HG02938 (cell line): Measurements from ENCODE around the gene BCKDK.
"Not testable (repeated sequence)": the region's sequence is repeated elsewhere in the genome, so short reads cannot be mapped to it uniquely, and the experiment has no call there.

Experiments
- ATAC-seq: cut with Tn5 transposase; IDR thresholded peaks from one replicate; pipeline ENCODE4 v1.9.1; 2021; ENCODE audit warnings: mild to moderate bottlenecking, moderate library complexity; ENCODE audit not compliant: unreplicated experiment

BCKDK gene

DNA sequence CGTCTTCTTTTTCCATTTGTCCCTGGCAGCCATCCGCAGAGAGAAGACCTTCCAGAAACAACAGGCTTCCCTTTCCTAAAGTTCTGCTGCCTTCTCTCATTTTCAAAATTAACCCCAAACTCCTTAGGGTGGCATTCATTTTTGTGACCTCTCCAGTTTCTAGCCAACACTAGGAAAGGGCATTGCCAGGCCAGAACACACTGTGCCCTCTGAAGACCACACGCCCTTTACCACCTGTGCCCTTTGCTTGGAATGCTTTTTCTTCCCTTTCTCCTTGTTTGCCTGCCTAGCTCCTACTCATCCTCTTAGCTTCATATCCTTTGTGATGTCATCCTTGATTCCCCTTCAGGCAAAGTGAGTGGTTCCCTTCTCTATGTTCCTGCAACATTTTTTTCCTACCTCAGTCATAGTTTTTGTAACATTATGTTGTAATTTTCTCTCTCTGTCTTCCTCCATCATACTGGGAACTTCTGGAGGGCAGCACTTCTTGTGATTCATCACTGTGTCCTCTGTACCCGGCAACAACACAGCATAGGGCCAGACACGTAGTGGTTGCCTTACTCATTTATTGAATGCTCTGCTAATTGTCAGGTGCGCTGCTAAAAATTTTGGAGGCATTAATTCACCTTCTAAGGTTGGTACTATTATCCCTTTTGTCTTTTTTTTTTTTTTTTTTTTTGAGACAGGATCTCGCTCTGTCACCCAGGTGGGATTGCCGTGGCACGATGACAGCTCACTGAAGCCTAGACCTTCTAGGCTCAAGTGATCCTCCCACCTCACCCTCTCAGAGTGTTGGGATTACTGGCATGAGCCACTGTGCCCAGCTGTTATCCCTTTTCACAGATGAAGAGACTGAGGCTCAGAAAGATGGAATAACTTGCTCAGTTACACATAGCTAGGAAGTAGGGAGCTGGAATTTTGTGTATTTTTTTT is 10.3 kb downstream of the BCKDK start:
- no peak for ATAC-seq

DNA sequence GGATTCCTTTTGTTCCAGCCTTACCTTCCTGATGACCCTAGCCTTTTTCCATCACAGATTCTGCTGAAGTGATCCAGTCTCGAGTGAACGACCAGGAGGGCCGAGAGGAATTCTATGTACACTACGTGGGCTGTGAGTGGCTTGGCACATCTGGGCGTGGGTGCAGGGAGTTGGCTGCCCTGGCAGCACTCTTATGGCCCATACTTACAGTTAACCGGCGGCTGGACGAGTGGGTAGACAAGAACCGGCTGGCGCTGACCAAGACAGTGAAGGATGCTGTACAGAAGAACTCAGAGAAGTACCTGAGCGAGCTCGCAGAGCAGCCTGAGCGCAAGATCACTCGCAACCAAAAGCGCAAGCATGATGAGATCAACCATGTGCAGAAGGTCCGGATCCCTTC is 11.9 kb downstream of the BCKDK start:
- ATAC-seq: no peak

DNA sequence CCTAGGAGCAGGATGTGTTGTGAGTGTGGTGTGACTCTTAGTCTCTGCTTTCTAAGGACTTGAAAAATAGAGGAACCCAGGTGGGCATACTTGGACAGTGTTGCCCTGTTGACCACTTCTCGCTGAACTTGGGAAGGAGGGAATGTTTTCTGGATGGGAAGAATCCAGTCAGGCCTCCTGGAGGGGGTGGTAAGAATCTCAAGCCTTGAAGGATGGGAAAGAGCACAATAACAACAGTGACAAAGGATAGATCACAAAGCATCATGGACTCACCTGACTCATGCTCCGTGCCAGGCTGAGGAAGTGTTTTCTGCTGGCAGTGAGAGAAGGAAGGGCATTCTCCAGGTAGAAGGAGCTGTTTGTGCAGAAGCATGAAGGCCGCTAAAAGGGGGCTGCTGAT is 17.7 kb downstream of the BCKDK start:
- ATAC-seq: no peak

DNA sequence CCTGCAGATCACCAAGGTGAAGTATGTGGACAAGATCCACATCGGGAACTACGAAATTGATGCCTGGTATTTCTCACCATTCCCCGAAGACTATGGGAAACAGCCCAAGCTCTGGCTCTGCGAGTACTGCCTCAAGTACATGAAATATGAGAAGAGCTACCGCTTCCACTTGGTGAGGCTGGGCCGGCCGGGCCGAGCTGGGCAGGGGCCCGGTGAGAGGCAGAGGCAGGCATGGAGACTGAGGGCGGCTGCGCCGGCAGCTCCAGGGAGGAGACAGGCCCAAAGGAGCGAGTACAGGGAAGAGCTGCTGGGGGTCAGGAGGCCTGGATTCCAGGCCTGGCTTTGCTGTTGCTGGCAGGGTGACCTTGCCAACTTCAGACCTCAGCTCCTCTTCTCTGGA is 19.0 kb downstream of the BCKDK start:
- no peak for ATAC-seq

DNA sequence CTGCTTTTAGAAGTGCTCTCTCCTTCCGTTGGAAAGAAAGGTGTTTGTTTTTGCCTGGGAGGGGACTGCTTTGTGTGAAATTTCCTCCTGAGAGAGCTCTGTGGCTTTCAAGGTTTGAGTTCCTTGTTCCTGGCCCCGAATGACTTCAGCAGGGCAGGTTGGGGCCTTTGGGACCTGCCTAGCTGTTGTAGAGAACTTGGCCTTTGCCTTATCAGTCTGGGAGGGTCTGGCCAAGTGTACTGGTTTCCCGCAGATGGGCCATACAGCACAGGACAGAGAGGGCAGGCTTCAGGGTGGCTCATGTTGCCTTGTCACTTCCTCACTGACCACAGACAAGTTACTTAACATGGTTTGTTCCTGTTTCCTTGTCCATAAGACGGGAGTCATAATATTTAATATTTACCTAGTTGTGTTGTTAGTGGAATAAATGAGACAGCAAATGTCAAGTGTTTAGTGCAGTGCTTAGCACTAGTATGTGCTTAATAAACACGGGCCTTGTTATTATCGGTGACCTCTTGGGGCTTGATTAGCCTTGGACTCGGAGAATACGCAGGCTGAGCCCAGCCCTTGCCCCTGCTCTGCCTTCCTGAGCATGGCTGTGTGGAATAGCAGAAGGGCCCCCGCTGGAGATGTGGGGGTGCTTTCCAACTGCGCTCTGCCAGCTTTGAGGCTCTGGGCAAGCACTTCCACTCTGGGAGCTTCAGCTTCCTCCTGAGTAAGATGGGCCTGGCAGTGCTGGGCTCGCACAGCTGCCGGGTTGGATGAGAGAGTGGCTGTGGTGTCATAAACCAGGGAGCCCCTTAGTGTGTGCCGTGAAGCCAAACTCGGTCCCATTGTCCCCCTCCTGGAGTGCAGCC is 20.8 kb downstream of the BCKDK start:
- ATAC-seq: no peak

DNA sequence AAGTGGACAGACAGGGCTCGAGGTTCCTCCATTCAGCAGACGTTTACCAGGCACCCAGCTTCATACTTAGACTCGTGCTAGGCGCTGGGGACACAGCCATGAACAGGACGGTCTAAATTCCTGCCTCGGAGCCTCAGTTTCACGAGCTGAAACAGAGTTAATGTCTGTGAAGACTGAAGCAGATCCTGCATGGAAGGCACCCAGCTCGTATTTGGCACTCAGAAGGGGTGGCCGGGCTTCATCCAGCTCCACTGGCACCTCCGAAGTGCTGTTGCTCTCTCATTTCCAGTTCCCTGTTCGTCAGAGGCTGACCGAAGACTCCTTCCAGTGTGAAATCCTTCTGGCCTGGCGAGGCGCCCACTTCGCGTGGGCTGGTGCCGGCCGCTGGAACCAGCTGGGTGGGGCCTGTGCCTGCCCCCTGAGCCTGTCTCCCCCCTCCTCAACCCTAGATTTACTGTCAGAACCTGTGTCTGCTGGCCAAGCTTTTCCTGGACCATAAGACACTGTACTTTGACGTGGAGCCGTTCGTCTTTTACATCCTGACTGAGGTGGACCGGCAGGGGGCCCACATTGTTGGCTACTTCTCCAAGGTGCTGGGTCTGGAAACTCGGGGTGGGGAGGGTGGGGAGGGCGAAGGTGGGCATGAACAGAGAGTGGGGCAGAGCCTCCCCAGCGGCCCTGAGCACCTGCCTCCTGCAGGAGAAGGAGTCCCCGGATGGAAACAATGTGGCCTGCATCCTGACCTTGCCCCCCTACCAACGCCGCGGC is 21.6 kb downstream of the BCKDK start:
- ATAC-seq: no peak

DNA sequence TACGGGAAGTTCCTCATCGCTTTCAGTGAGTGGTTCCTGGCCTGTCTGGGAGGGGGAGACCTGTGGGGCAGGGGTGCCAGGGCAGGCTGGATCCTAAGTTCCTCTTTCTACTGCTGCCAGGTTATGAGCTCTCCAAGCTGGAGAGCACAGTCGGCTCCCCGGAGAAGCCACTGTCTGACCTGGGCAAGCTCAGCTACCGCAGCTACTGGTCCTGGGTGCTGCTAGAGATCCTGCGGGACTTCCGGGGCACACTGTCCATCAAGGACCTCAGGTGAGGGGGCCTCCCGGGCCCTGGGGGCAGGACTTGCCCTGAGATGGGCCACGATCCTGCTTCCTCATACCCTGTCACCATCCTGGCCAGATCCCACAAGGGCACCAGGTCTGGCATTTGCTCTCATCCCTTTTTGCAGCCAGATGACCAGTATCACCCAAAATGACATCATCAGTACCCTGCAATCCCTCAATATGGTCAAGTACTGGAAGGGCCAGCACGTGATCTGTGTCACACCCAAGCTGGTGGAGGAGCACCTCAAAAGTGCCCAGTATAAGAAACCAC is 22.2 kb downstream of the BCKDK start:
- ATAC-seq: no peak

DNA sequence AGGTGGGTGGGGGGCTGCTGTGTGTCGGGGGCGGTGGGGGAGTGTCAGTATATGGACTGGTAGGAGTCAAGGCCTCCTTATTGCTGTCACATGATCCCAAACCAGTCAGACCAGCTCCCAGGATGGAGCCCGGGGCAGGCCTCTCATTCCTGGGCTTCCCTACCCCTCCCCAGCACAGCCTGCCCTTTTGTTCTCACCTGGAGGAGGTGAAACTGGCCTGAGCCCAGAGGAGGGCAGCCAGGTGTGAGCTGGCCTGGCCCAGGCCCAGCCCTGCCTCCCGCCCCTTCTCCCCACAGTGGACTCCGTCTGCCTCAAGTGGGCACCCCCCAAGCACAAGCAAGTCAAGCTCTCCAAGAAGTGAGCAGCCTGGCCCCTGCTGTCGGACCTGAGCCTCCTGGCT is 22.7 kb downstream of the BCKDK start:
- no peak for ATAC-seq

DNA sequence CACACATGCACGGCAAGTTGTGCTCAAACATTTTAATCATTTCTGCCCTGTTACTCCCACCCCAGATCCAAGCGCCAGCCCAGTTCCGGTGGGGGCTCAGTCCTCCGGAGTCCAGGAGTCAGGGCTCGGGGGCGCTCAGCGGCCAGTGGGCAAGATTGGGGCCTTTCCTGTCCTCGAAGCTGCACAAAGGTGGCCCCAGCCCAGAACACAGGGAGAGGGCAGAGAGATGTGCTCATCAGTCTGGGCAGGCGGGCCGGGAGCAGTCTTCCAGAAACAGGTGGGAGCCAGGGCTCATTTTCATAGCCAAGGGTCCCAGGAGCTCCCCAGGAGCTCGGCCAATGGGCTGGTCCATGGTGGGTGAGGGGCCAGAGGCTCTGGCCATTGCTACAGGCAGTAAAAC is 23.2 kb downstream of the BCKDK start:
- no peak for ATAC-seq

DNA sequence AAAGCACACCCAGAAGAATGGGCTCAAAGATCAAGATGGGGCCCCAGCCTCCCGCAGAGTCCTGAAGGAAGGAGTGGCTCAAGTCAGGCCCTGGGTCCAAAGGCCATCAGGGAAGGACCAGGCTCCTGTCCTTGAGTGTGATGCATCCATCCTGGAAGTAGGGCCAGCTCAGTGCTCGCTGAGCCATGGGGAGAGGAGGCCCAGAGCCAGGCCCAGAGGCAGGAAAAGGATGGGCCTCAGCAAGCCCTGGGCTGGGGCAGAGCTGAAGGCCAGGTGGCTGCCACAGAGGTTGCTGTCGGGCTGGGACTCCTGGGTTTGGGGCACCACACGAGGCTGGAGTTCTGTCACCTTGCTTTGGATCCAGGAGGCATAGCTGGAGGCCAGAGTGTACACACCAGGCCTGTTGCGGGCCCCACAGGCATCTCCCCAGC is 23.7 kb downstream of the BCKDK start:
- ATAC-seq: no peak

DNA sequence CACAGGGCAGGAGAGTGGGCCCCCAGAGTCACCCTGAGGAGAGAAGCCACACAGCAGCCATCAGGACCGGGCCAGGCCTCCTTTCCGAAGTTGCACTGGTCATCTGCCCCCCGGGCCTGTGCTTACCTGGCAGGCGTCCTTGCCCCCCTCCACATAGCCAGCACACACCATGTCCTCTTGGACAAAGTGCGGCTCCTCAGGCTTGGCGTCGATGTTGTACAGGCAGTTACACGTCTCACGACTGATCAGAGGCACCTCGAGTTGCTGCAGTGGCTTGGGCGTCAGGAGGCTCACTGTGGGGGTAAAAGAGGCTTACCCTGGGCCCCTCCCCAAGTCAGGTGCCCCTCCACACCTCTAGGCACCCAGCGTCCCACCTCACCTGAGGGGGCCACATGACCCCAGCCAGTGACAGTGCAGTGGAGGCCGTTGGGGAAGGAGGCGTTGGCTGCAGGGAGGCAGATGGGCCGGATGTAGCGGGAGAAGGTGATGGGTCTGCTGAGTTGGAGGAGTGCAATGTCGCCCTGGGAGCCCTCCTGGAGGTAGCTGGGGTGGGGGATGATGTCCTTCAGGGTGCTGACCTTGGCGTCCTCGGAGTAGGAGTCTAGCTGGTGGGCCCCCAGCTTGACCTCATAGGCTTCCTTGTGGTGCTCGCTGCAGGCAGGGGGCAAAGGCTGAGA is 24.3 kb downstream of the BCKDK start:
- no peak for ATAC-seq

DNA sequence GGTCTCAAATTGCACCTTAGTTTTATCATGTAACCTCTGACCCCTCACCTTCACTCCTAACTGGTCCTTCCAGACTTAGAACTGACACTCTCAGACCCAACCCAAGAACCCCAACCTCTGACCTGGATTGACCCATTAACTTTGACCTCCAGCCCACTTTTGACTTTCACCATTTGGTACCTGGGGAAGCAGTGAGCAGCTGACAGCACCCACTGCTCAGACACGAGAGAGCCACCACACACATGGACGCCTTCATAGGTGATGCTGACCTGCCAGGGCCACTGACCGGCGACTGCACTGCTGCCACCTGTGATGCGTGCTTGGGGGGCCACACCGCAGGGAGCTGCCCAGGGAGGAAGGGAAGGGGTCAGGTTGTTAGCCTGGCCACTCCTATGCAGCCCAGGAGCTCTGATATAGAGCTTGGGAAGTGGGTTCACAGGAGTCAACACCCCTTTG is 24.9 kb downstream of the BCKDK start:
- no peak for ATAC-seq

DNA sequence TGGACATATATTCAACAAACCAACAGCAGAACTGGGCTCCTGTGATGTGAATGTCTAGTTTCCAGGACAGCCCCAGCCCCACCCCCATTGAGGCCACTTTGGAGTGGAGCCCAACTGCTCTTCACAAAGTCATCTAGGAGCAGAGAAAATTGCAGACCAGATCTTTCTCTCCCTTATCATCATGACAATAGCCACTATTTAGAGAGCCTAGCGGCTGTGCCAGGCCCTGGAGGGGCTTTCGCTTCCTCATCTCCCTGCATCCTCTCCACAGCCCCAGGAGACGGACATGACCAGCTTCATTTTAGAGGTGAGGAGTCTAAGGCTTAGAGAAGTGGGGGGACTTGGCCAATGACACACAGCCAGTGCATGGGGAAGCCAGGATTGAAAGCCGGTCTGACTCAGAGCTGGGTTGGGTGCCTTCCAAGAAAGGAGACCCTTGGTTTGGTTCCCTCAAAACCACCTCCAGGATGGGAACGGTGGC is 25.9 kb downstream of the BCKDK start:
- no peak for ATAC-seq

DNA sequence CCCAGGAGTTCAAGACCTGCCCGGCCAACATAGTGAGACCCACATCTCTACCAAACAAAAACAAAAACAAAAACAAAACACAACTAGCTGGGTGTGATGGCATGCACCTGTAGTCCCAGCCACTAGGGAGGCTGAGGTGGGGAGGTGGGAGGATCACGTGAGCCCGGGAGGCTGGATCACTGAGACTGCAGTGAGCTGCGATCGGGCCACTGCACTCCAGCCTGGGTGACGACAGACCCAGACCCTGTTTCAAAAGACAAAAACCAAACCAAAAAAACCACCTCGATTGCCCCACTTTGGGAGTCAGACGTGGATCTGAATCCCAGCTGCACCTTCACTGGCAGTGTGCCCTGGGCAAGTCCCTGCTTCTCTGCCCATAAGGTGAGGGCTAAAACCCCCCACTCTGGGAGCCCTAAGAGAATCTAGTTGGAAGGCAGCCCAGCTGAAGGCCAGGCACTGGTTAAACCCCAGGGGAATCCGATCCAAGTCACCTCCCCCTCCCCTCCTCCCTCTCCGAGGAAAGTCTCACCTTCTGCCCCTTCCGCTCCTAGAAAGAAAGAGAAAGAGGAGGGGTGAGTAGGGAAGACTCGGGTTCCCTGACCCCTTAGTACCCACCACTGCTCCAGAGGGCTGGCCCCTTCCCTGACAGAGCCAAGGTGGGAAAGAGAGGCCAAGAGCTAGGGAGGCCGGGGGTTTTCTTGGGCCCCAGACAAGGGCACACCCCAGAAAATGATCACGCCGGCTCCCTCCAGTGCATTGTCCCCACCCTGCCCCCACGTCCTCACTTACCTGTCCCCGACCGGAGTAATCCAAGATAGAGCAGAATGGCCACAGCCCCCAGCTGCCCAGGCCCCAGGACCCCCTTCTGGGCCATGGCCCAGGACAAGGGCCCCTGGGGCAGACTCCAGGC is 26.7 kb downstream of the BCKDK start:
- no peak for ATAC-seq

DNA sequence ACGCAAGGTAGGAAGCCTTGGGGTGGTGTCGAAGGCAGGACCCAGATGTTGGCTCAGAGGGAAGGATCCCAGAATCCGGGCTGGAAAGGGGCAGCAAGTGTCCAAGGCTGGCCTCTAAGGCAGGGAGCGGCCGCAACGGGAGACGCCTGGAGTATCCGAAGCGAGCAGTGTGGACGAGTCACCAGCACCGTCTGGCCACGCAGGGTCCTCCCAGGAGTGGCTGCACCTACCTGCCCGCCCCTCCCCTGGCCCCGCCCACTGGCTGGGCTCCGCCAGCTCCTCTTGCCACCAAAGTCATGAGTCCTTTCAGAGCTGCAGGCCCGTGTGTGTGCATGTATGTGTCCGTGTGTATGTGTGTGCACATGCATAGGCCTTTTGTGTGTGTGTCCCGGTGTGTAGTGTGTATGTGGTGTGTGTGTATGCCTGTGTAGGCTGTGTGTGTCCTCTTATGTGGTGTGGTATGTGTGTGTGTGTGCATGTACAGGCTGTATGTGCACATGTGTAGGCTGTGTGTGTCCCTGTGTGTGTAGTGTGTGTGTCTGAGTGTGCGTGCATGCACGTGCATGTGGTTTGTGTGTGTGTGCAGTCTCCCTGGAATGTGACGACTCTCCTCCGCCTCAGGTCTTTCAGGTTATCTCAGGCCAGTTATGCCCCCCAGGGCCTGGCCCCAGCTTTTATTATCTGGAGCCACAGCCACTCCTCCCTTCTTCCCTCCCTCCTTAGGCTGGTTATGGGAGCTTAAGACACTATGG is 27.5 kb downstream of the BCKDK start, which contains the start of gene PRSS8:
Gene PRSS8, minus strand, starts transcription at position 193 of the 752 bp plus-strand sequence. CDS start 229 bp downstream, outside the sequence.
- no peak for ATAC-seq

DNA sequence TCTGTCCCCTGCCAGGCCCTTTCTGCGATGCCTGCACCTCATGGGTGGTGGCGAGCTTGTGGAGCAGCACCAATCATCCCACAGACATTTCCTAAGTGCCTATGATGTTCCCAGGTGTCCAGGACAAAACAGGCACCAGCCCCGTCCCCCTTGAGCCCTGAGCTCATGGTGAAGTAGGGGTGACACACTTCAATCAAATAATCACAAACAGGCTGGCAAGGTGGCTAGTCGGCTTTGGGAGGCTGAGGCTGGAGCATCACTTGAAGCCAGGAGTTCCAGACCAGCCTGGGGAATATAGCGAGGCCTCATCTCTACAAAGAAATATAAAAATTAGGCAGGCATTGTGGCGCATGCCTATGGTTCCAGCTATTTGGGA is 28.1 kb downstream of the BCKDK start:
- ATAC-seq: no peak

DNA sequence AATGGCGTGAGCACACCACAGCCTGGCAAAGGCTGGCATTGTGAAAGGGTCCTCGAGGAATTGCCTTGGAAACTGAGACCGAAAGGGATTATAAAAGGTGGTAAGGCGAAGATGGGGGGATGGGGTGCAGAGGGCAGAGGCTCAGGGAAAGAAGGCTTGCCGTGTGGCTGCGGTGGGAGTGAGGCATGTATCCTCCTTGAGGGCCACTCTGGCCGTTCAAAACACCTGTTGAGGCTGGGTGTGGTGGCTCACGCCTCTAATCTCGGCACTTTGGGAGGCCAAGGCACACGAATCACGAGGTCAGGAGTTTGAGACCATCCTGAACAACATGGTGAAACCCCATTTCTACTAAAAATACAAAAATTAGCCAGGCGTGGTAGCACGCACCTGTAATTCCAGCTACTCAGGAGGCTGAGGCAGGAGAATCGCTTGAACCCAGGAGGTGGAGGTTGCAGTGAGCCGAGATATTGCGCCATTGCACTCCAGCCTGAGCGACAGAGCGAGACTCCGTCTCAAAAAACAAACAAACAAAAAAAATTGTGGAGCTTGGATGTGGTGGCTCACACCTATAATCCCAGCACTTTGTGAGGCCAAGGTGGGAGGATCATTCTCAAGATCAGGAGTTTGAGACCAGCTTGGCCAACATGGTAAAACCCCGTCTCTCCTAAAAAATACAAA is 28.8 kb downstream of the BCKDK start:
- not testable (repeated sequence) for ATAC-seq
